Rectal smooth muscle tissue (tissue), 1 donor: Measurements from ENCODE around the gene SYTL4.

Source experiments
- H3K27ac ChIP-seq: one replicate; pipeline ENCODE4 v1.7.0; 2013; ENCODE audit warnings: low read depth, low read length, inconsistent platforms
- H3K27me3 ChIP-seq: one replicate; pipeline ENCODE4 v1.7.0; 2013; ENCODE audit warnings: low read length; ENCODE audit not compliant: control insufficient read depth, insufficient read depth
- H3K36me3 ChIP-seq: one replicate; pipeline ENCODE4 v1.7.0; 2013; ENCODE audit warnings: low read length; ENCODE audit not compliant: control insufficient read depth, insufficient read depth
- H3K4me1 ChIP-seq: one replicate; pipeline ENCODE4 v1.7.0; 2013; ENCODE audit warnings: low read length; ENCODE audit not compliant: control insufficient read depth, insufficient read depth
- H3K4me3 ChIP-seq: one replicate; pipeline ENCODE4 v1.7.0; 2013; ENCODE audit warnings: low read length
- H3K9ac ChIP-seq: one replicate; pipeline ENCODE4 v1.7.0; 2013; ENCODE audit warnings: low read length

Gene SYTL4

GRCh38 chrX:100685284-100685996, 46.5 kb downstream of the SYTL4 start:
- Histone ChIP-seq H3K27me3 (no peaks in the 10 kb centered on the region), H3K27ac (no peak overlapping the region), H3K4me1 (no peaks in the 10 kb centered on the region), H3K4me3 (no peak overlapping the region), H3K36me3 (no peaks in the 10 kb centered on the region), H3K9ac (no peak overlapping the region)

DNA sequence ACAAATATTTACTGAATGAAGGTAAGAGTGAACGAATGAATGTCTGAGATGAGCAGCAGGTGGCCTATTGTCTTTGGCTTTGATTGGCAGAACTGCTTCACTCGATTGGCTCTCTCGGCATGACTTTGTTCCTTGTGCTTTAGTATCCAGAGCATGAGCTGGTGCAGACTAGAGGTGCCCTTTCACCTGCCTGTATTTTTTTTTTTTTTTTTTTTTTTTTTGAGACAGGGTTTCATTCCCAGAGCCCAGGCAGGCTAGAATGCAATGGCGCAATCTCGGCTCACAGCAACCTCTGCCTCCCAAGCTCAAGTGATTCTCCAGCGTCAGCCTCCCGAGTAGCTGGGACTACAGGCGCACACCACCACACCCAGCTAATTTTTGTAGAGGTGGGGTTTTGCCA, 49.0 kb downstream of the SYTL4 start:
- H3K36me3 ChIP-seq: no peaks in the 10 kb centered on the region
- H3K9ac ChIP-seq: no peak overlapping the region
- no peaks in the 10 kb centered on the region for H3K4me1 ChIP-seq

DNA sequence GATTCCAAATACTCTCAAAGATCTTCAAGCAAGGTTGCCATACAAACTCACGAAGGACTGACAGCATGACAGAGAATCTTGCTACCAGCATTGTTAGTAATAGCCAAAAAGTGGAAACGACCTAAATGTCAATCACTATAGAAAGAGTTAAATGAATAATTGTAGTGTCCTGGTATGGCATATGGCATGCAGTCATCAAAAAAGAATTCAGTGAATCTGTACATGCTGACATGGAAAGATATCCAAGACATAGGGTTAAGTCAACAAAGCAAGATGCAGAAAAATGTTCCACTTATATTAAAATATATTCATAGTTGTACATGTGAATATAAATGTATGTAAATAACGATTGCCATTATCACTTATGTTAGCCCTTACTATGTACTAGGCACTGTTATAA, 50.3 kb downstream of the SYTL4 start:
- Histone ChIP-seq H3K36me3 (no peaks in the 10 kb centered on the region), H3K27me3 (no peaks in the 10 kb centered on the region), H3K4me1 (no peaks in the 10 kb centered on the region), H3K4me3 (no peak overlapping the region), H3K27ac (no peak overlapping the region), H3K9ac (no peak overlapping the region)

More for the DNA sequence above, 49.0 kb downstream of the SYTL4 start:
- H3K27me3 ChIP-seq: no peaks in the 10 kb centered on the region
- no peak overlapping the region for H3K27ac ChIP-seq
- H3K4me3 ChIP-seq: no peak overlapping the region

- Histone ChIP-seq H3K4me3 (no peak overlapping the region), H3K4me1 (no peaks in the 10 kb centered on the region), H3K9ac (no peak overlapping the region), H3K27me3 (no peaks in the 10 kb centered on the region), H3K36me3 (no peaks in the 10 kb centered on the region), H3K27ac (no peak overlapping the region)
Measured at GRCh38 chrX:100680756-100681155, 51.2 kb downstream of the SYTL4 start.

DNA sequence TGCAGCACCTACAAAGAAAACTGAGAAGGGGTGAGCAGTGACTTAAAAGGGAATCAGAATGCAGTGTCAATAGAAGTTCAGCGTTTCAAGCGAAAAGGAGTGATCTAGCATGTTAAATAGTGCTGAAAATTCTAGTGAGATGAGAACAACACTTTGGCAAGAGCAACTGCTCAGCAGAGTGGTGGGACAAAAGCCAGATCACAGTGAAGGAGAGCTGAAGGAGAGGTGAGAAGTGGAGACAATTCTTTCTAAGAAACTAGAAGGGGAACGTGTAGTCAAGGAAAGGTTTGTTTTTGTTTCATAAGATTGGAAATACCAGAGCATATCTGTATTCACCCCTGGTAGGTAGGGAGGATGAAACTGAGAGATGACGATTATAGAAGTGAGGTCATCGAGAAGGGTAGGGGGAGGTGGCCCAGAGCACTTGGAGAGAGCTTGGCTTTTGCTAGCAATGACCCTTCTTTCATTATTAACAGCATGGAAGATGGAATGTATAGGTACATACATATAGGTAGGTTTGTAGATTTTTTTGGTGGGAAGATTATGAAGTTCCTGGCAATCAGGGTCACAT, 54.2 kb downstream of the SYTL4 start:
- Histone ChIP-seq H3K4me1 (no peaks in the 10 kb centered on the region), H3K36me3 (no peaks in the 10 kb centered on the region), H3K27ac (no peak overlapping the region)

DNA sequence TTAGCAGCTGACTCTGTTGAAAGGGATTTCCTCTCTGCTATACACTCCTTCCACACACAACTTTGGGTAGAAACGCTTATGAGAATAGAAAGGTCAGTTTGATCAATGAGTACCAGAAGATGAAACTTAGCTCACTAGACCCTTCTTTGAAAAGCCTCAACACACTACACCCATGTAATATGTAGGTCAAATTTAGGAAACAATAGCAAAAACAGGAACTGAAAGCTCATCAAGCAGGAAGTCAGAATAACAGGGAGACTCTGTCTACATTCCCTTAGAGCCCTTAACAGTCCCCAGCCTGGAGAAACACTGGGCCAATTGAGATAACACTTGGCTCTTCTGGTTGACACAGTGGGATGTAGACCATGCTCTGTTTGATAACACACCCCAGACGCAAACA, 57.2 kb downstream of the SYTL4 start:
- no peak overlapping the region for H3K9ac ChIP-seq
- no peaks in the 10 kb centered on the region for H3K4me1 ChIP-seq
- no peak overlapping the region for H3K27ac ChIP-seq
- no peak overlapping the region for H3K4me3 ChIP-seq
- H3K36me3 ChIP-seq: no peaks in the 10 kb centered on the region
- H3K27me3 ChIP-seq: no peaks in the 10 kb centered on the region

More for the DNA sequence above, 54.2 kb downstream of the SYTL4 start:
- Histone ChIP-seq H3K4me3 (no peak overlapping the region), H3K9ac (no peak overlapping the region), H3K27me3 (no peaks in the 10 kb centered on the region)

DNA sequence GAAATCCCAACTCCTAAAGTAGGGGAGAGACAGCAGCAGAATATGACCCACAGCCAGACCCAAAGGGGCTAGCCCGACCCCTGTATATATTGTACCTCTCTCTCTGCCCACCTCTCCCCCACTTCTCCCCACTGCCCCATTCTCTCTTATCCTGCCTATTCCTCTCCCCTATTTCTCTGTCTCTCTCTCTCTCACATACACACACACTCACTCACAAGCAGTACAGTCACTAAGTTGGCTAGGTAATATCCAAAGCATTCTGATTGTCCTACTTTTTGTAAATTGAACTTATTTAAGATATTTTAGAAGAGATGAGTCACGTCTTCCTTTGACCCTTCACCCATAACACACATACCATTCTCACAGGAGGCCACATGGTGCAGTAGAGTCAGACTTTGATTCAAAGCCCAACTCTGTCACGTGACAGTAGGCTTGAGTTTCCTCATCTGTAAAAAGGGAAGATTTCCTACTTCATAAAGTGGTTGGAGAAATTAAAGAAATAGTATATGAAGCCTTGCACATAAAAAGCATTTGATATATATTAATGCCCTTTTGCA, 58.4 kb downstream of the SYTL4 start:
- H3K9ac ChIP-seq: no peak overlapping the region
- H3K4me1 ChIP-seq: no peaks in the 10 kb centered on the region
- H3K27ac ChIP-seq: no peak overlapping the region
- H3K4me3 ChIP-seq: no peak overlapping the region
- no peaks in the 10 kb centered on the region for H3K27me3 ChIP-seq
- no peaks in the 10 kb centered on the region for H3K36me3 ChIP-seq

- no peaks in the 10 kb centered on the region for H3K36me3 ChIP-seq
- no peaks in the 10 kb centered on the region for H3K27me3 ChIP-seq
- no peak overlapping the region for H3K4me3 ChIP-seq
- no peak overlapping the region for H3K27ac ChIP-seq
- H3K4me1 ChIP-seq: no peaks in the 10 kb centered on the region
- H3K9ac ChIP-seq: no peak overlapping the region
Measured at GRCh38 chrX:100672966-100673365, 59.0 kb downstream of the SYTL4 start.

GRCh38 chrX:100663642-100664041, 68.3 kb downstream of the SYTL4 start:
- H3K36me3 ChIP-seq: no peaks in the 10 kb centered on the region
- H3K27ac ChIP-seq: no peak overlapping the region
- H3K4me3 ChIP-seq: no peak overlapping the region
- no peaks in the 10 kb centered on the region for H3K27me3 ChIP-seq
- H3K4me1 ChIP-seq: no peaks in the 10 kb centered on the region
- no peak overlapping the region for H3K9ac ChIP-seq

- no peak overlapping the region for H3K27ac ChIP-seq
- H3K4me1 ChIP-seq: no peaks in the 10 kb centered on the region
- H3K9ac ChIP-seq: no peak overlapping the region
- H3K27me3 ChIP-seq: no peaks in the 10 kb centered on the region
- H3K4me3 ChIP-seq: no peak overlapping the region
- H3K36me3 ChIP-seq: no peaks in the 10 kb centered on the region
Measured at GRCh38 chrX:100662796-100663195, 69.1 kb downstream of the SYTL4 start.

DNA sequence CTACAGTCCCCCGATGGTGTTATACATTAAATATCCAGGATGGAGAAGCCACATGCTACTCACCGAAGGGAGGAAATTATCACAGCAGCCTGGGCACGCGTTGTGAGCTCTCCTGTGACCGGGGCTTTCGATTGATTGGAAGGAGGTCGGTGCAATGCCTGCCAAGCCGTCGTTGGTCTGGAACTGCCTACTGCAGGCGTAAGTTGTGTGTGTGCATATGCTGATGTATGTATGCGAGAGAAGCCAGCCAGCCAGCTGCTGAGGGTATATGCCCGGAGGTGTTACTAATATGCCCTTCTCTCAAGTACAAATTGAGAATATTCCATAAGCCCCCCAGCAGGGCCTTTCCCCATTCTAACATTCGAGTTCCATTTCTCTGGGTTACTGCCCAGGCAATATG, 69.8 kb downstream of the SYTL4 start:
- H3K4me3 ChIP-seq: no peak overlapping the region
- no peaks in the 10 kb centered on the region for H3K4me1 ChIP-seq
- no peak overlapping the region for H3K27ac ChIP-seq
- no peaks in the 10 kb centered on the region for H3K36me3 ChIP-seq
- H3K9ac ChIP-seq: no peak overlapping the region
- H3K27me3 ChIP-seq: no peaks in the 10 kb centered on the region

DNA sequence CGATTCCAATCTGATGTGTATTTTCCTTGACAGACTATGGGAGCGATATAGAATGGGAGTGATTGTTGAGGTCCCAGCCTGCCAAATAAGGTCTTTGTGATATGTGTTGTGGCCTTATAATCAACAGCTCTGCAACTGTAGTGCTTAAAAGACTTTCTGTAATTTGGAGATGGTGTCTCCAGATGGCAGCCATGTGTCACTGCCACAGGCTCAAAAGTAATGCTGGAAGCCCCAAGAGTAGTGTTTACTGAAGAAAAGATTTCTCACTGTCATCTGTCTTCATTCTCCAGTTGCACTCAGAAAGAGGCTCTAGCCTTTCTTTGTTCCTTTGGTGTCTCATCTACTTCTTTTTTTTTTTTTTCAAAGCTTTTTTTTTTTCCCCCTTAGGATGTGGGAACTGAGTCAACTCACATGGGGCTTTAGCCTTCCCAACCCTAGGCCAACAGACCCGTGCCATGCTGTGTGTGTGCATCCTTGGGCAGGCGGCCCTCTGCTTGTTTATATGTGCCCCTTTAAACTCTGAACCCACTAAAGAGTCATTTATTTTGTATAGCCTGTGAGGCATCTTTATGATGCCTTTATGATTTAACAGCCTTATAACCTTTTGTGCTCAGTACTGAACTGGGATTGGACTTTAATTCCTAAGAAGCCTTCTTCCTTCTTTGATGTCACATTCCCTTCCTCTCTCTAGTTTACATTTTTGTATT, 72.3 kb downstream of the SYTL4 start:
- H3K9ac ChIP-seq: no peak overlapping the region

More for the DNA sequence above, 72.3 kb downstream of the SYTL4 start:
- H3K36me3 ChIP-seq: no peaks in the 10 kb centered on the region
- no peaks in the 10 kb centered on the region for H3K27me3 ChIP-seq
- H3K27ac ChIP-seq: no peak overlapping the region
- H3K4me3 ChIP-seq: no peak overlapping the region
- no peaks in the 10 kb centered on the region for H3K4me1 ChIP-seq
